HG03520 (cell line): ENCODE results near the gene HTT-AS.
"Not testable (repeated sequence)": the region's sequence is repeated elsewhere in the genome, so short reads cannot be mapped to it uniquely, and the experiment has no call there.

Experiments used
- ATAC-seq: cut with Tn5 transposase; IDR thresholded peaks from one replicate; pipeline ENCODE4 v1.9.1; 2021; ENCODE audit warnings: mild to moderate bottlenecking, moderate library complexity; ENCODE audit not compliant: unreplicated experiment

Gene HTT-AS

GRCh38 chr4:3054169-3054759 lies 20.1 kb downstream of the HTT-AS start:
- no peak for ATAC-seq

DNA sequence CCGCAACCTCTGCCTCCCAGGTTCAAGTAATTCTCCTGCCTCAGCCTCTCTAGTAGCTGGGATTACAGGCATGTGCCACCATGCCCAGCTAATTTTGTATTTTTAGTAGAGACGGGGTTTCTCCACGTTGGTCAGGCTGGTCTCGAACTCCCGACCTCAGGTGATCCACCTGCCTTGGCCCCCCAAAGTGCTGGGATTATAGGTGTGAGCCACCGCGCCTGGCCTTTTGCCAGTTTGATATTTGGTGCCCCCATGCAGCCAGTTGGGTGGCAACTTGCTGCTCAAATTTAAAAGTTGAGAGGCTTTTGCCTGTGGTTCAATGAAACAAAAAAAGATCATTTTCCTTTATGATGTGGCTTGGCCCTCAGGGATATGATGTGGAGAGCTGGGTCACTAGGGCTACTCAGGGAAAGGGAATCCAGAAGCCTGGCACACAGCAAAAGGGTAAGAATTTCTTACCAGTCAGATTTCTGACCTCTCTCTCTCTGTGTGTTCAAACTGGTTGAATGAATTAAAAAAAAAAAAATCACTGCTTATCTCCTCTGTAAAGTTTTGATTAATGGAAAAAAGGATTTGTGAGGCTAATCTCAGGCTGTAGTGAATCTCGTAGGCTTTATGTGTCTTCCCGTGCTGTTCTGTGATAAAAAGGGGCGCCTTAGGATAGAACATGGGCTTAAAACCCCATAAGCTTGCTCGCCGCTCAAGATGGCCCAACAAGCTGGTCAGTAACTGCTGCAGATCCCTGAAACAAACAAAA lies 23.0 kb downstream of the HTT-AS start:
- not testable (repeated sequence) for ATAC-seq

DNA sequence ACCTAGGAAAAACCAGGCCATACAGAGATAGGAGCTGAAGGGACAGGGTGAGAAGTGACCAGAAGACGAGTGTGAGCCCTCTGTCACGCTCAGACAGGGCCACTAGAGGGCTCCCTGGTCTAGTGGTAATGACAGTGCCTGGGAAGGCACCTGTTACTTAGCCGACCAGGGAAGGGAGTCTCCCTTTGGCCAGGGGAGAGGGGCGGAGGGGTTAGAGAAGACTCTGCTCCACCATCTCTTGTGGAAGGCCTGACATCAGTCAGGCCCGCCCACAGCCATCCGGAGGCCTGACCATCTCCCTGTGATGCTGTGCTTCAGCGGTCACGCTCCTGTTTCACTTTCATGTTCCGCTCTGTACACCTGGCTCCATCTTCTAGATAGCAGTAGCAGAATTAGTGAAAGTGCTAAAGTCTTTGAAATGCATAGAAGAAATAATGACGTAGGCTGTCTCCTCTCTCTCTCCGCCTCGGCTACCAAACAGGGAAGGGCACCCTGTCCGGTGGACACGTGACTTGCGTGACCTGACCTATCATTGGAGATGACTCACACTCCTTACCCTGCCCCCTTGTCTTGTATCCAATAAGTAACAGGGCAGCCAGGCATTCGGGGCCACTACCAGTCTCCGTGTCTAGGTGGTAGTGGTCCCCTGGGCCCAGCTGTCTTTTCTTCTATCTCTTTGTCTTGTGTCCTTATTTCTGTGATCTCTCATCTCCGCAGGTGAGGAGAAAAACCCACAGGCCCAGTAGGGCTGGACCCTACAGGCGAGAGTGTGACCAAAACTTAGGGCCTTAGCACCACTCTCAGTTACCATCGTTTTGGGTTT lies 26.7 kb downstream of the HTT-AS start:
- ATAC-seq, result peak; percentile 91

DNA sequence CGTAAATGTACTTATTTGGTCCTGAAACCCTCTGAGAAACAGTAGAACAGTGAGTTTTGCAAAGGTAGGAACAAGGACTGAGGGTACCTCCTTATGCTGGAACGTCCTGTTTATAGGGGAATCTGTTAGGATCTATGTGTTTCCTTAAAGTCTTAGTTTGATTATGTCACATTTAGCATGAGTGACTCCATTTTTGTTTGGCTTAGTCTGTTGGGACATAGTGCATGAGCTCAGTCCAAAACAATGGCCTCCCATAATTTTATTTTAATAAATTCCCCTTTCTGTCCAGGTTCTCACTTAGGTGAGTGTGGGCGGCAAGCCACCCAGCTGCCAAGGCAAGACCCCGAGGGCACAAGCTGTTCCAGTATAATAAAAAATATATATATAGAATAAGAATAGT lies 27.7 kb downstream of the HTT-AS start:
- ATAC-seq, result no peak

DNA sequence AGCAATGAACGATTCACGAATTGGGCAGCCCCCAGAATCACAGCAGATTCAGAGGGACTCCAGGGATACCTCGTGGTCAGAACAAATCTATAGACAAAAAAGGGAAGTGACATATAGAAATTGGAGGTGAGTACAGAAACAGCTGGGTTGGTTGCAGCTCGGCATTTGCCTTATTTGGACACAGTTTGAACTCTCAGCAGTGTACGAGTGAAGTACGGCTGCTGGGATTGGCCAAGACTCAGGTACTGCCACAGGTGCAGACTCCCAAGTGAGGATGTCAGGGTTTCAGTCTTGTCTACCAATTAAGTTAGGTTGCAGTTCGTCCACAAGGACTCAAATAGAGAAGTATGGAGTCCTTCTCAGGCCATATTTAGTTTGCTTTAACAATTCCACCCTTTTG lies 28.2 kb downstream of the HTT-AS start:
- ATAC-seq, result no peak

- ATAC-seq, result no peak
These were observed 29.2 kb downstream of the HTT-AS start for GRCh38 chr4:3044870-3045819.

- no peak for ATAC-seq
These were observed 30.9 kb downstream of the HTT-AS start for GRCh38 chr4:3043282-3044020.

DNA sequence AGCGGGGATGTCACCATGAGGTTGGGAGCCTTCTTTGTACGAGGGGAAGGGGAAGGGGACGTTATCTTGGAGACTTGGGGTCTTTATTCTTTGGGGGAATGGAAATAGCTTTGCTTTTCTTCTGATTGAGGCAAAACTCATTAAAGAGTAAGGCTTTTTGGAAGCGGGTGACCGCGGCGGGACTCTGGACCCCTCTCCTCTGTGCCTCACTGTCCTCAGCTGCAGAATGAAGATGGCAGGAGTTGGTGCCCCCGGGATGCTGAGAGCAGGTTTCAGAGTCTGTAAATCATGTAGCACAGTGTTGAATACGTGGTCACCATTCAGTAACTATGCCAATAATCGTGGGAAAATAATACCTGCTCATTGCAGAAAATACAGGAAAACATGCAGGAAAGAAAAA lies 32.1 kb downstream of the HTT-AS start:
- ATAC-seq, result no peak

DNA sequence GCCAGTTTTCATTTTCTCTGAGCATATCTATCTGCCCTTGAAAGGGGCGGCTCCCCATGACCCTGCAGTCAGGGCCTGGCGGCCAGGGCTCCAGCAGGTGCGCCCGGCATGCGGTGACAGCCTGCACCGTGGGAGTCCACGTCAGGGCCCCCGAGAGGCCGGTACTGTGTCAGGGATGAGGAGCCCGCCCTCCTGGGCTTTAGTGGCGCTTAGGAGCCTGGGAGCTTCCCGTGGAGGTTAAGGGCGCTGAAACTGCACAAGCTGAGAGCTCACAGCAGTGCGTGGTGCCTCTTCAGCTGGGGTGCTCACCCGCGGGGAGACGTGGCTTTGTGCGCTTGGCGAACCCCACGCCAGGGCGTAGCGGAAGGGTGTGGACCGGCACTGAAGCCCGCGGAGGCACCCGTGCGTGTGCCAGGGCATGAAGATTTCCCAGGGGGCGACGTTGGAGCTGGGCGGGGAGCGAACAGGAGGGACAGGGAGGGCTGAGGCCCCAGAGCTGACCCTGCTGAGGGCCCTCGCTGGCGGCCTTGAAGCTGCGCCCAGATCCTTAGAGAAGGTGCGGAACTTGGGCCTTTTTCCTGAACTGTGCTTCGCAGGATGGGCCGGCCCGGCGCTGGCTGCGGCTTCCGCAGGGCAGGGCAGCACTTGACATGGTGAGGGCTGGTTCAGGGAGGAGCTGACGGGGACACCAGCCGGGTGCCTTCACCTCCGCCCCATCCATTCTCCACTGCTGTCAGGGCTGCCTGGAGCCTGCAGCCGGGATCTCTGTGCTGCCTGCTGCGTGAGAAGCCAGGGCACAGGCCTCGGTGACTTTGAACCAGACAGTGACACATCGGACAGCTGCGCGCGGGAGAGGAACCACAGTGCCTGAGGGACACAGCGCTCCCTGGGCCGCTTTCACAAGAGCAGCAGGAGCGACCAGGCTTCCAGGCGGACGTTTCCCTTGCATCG lies 32.9 kb downstream of the HTT-AS start:
- ATAC-seq, result no peak

- peak; percentile 40 for ATAC-seq
These were observed 33.7 kb downstream of the HTT-AS start for GRCh38 chr4:3040452-3041191.

DNA sequence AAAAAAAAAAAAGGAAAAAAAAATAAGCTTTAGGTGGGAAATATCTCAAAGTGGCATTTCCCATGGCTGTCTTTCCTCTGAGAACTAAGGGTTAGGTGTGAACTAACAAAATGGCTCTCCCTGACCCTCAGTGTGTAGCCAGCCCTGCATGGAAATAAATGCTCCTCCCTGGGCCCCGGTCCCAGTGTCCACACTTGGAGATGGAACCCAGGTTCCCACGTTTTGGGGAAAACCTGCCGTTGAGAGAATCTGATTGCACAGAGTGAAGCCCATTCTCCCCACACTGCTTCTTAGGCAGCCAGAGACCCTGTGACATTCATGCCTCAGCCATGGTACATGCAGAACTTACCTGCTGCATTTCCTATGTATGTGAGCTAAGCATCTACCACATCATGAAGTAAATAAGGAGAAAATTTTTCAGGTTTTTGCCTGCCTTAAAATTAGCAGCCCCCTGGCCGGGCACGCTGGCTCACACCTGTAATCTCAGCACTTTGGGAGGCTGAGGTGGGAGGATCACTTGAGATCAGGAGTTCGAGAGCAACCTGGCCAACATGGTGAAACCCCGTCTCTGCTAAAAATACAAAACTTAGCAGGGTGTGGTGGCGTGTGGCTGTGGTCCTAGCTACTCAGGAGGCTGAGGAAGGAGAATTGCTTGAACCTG lies 34.5 kb downstream of the HTT-AS start:
- no peak for ATAC-seq

DNA sequence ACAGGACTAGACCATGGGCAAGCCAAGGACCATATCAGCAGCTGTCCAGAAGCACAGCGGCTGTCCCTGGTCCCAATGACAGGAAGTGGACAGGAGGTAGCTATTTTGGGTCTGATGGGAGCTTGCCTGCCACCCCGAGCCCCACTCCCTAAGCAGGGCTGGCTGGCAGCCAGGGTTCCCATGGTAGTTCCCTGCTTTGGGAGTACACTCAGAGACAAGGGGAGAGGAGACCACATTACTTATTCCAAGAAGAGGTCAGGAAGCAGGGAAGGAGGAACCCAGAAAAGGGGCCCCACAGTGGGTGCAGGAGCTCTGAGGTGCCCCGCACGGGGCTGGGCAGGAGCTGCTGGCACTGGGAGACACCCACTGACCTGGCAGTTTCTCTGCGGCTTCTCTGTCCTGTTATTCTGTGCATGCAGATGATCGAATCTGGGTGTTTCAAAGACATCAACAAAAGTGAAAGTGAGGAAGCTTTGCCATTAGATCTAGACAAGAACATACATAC lies 36.3 kb downstream of the HTT-AS start:
- ATAC-seq, result no peak

DNA sequence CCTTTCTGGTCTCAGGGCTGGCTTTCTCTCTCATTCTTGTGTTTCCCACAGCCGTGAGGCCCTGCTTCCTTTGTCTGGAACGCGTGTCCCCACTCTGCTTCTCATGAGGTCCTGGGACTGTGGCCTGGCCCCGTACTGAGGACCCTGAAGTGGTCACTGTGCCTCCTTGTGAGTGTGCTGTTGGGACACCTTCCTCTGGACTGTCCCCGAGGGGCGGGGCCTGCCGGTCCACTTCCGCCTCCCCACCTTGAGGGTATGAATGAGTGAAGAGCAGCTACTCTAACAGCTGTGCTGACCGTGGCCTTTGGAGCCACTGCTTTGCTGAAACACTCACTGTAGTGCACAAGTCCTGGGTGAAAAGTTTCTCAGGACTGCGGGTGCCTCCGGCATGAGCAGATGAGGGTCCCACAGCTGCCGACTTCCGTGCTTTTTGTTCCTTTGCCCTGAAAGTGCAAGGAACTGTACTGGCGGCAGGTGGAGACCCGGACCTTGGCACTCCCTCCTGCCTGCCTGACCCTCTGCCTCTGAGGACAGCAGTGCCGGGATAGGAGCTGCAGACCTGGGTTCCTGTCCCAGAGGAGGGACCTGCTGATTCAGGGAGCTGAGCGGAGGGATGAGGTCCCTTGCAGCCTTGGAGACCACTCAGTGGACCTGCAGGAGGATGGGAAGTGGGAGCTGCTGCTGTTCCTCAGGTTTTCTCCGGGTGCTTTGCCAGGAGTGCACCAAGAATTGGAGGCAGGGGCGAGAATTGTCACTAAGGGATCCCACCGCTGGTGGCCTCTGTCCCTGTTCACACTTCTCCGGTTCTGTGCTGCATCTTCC lies 38.0 kb downstream of the HTT-AS start:
- ATAC-seq, result no peak

DNA sequence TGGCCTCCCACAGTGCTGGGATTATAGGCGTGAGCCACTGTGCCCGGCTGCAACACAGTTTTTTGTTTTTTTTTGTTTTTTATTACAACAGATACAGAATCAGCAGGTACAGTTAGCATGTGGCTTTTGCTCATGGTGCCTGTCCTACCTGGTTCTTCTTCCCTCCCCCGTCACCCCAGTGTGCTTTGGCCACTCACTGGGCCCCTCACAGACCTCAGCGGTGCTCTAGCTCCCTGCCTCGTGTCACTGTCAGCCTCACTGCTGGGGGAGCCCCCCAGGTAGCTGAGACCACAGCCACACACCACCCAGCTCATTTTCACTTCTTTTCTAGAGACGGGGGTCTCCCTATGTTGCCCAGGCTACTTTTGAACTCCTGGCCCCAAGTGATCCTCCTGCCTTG lies 38.7 kb downstream of the HTT-AS start:
- ATAC-seq, result no peak

DNA sequence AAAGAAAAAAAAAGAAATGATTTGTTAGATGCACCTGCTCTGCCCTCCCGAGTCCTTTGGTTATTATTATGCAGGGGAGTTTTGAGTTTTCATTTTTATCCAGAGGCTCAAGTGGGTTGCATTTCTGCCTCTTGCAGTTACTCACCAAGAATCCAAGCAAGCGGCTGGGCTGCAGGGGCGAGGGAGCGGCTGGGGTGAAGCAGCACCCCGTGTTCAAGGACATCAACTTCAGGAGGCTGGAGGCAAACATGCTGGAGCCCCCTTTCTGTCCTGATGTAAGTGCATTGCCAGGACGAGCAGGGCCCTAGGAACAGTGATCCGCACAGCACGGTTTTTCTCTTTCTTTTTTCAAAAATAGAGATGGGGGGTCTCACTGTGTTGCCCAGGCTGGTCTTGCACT lies 39.1 kb downstream of the HTT-AS start:
- ATAC-seq, result no peak

GRCh38 chr4:3034231-3034630 lies 40.1 kb downstream of the HTT-AS start:
- no peak for ATAC-seq
